Gastrocnemius medialis (tissue), 4 donors: ENCODE measurements around the gene COLEC12.

Experiments
- POLR2A ChIP-seq, 2 donors: fragments of 450-650 bp; IDR thresholded peaks; one replicate each; pipeline ENCODE4 v1.6.1; 2017; ENCODE audit warnings: antibody characterized with exemption in 2 of 2, mild to moderate bottlenecking in 2 of 2, moderate library complexity in 2 of 2
- TF ChIP-seq, protein P1 (sequence below), 5 experiments: fragments of 450-650 bp in 3 of 5; fragments of 200-600 bp in 2 of 5; sonication (generic) in 2 of 5; IDR thresholded peaks in 4 of 5; conservative IDR thresholded peaks in 1 of 5; 1 replicate in 4 of 5; 2 replicates in 1 of 5; pipeline ENCODE4 v1.5.1; 2016 to 2019; ENCODE audit warnings: antibody characterized with exemption in 5 of 5, mild to moderate bottlenecking in 3 of 5, moderate library complexity in 3 of 5

GRCh38 chr18:463827-464541, 36.5 kb downstream of the COLEC12 start:
- TF ChIP-seq, protein P1, sequence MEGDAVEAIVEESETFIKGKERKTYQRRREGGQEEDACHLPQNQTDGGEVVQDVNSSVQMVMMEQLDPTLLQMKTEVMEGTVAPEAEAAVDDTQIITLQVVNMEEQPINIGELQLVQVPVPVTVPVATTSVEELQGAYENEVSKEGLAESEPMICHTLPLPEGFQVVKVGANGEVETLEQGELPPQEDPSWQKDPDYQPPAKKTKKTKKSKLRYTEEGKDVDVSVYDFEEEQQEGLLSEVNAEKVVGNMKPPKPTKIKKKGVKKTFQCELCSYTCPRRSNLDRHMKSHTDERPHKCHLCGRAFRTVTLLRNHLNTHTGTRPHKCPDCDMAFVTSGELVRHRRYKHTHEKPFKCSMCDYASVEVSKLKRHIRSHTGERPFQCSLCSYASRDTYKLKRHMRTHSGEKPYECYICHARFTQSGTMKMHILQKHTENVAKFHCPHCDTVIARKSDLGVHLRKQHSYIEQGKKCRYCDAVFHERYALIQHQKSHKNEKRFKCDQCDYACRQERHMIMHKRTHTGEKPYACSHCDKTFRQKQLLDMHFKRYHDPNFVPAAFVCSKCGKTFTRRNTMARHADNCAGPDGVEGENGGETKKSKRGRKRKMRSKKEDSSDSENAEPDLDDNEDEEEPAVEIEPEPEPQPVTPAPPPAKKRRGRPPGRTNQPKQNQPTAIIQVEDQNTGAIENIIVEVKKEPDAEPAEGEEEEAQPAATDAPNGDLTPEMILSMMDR (IDR thresholded peaks at IDR 0.05 in 4 of 5, conservative IDR thresholded peaks at IDR 0.05 in 1 of 5), result no peak
- TF ChIP-seq POLR2A (IDR thresholded peaks at IDR 0.05), result no peak
